GM13976 (cell line): ENCODE measurements around the gene CACNB4.

Experiments
- DNase-seq: peaks from one replicate; pipeline ENCODE4 v3.0.0; 2012; ENCODE audit warnings: low spot score
- in situ Hi-C: fragments of 300-500 bp; cut with MboI; formaldehyde crosslinking; loops from one replicate; pipeline ENCODE4 v1.12.0; 2022; ENCODE audit warnings: low sequenced_read_pairs, mixed read lengths, inconsistent platforms; ENCODE audit not compliant: unreplicated experiment
- TF ChIP-seq, protein P1 (sequence below): IDR thresholded peaks from 2 replicates; pipeline ENCODE4 v1.5.1; 2012; ENCODE audit warnings: borderline replicate concordance, mild to moderate bottlenecking; ENCODE audit not compliant: insufficient read depth; ENCODE audit errors: extremely low read depth, missing control alignments, control extremely low read depth

The CACNB4 gene

GRCh38 chr2:151976945-151977353 lies 121.9 kb downstream of the CACNB4 start:
- TF ChIP-seq, protein P1, sequence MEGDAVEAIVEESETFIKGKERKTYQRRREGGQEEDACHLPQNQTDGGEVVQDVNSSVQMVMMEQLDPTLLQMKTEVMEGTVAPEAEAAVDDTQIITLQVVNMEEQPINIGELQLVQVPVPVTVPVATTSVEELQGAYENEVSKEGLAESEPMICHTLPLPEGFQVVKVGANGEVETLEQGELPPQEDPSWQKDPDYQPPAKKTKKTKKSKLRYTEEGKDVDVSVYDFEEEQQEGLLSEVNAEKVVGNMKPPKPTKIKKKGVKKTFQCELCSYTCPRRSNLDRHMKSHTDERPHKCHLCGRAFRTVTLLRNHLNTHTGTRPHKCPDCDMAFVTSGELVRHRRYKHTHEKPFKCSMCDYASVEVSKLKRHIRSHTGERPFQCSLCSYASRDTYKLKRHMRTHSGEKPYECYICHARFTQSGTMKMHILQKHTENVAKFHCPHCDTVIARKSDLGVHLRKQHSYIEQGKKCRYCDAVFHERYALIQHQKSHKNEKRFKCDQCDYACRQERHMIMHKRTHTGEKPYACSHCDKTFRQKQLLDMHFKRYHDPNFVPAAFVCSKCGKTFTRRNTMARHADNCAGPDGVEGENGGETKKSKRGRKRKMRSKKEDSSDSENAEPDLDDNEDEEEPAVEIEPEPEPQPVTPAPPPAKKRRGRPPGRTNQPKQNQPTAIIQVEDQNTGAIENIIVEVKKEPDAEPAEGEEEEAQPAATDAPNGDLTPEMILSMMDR: no peak
- DNase-seq: peak; percentile 31
- in situ Hi-C loops: no loop called here

DNA sequence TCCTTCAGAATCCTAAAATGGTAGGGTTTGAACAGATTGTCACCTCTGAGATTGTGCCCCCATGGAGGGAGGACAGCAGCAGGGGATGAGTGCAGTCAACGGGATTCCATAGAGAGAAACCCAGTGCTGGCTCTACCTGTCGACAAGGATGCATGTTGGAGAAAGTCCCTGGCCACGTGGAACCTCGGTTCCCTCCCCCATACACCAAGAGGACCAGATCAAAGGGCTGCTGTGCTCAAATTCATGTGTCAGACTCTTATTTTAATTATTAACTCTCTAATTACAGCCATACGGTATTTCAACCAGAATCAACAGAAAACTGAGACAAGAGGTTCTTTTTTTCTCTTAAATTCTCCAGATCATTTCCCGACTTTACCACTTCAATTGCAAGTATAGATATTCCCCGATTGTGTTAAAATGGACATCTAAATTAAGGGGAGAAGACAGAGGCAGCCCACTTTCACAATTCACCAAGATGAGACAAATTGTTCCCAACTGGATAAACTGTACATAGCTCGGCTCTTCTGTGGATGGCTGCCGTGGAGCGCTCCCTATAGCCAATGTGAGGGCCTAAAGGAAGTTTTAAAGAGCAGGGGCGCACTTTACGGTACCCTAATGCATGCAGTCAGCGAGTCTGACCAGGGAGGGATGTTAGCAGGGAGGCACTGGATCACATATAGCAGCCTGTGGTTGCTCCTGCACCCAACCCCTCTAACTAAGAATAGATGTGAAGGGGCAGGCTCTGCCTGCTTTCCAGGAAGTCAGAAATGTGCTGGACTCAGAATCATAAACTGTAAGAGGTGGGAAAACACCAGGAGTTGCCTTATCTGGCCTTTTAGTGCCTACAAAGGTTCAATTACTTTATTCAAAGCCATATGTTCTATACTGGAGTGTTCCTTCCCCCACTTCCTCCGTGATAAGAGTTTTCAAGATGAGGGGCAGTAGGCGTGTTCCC lies 123.1 kb downstream of the CACNB4 start:
- no peak for DNase-seq
- TF ChIP-seq, protein P1: no peak
- in situ Hi-C loops: no loop called here

GRCh38 chr2:151974988-151975387 lies 123.9 kb downstream of the CACNB4 start:
- TF ChIP-seq, protein P1: no peak

DNA sequence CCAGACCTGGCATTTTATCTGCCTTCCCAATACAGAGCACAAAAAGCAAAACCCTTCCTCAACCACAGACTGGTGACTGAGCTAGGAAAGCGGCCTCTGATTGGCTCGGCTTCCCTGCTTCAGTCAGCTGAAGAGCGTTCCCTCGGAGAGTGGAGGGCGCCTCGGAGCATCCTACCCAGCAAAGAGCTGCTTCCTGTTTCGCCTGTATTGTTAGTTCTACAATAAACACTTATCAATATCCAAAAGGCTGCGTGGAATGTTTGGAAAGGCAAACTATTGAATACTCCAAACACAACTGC lies 125.0 kb downstream of the CACNB4 start:
- TF ChIP-seq, protein P1: no peak
- DNase-seq: no peak
- in situ Hi-C loops: no loop called here

More at GRCh38 chr2:151974988-151975387, 123.9 kb downstream of the CACNB4 start:
- DNase-seq: no peak
- in situ Hi-C loops: no loop called here

DNA sequence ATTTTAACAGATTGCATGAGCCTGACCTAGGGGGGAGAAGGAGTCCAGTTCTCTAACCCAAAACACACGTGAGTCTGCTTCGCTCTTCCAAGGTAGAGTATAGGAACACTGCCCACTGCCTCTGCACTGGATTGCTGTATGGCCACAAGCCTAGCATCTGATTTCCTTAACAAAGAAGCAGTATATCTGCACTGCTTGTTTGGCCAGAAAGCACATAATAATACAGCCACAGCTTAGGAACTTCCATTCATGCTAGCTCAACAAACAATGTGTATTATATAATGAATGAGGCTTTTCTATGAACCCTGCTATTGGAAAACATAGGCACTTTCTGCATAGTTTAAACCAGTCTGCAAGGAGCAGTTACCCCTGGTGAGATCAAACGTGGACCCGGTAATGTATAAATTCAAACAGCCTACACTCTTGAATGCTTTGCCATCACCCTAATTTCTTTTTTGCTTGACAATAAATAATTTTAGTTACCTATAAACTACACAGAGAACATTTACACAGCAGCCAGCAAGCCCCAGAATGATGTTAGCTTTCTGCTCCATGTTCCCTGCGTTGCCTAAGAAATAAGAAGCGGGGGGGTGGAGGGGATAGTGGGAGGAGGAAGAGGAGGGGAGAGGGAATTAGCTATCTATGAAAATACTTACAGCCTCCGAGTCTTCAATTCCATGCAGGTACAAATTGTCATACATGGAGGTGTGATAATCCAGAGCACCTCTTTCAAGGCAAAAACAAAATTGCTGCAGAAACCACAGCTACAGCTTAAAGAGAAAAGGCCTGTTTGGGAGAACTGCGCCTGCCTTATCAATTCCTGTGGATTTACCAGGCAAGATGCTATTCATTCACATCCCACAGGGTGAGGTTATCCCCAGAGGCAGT lies 125.6 kb downstream of the CACNB4 start:
- in situ Hi-C loops: no loop called here
- TF ChIP-seq, protein P1: no peak
- no peak for DNase-seq

DNA sequence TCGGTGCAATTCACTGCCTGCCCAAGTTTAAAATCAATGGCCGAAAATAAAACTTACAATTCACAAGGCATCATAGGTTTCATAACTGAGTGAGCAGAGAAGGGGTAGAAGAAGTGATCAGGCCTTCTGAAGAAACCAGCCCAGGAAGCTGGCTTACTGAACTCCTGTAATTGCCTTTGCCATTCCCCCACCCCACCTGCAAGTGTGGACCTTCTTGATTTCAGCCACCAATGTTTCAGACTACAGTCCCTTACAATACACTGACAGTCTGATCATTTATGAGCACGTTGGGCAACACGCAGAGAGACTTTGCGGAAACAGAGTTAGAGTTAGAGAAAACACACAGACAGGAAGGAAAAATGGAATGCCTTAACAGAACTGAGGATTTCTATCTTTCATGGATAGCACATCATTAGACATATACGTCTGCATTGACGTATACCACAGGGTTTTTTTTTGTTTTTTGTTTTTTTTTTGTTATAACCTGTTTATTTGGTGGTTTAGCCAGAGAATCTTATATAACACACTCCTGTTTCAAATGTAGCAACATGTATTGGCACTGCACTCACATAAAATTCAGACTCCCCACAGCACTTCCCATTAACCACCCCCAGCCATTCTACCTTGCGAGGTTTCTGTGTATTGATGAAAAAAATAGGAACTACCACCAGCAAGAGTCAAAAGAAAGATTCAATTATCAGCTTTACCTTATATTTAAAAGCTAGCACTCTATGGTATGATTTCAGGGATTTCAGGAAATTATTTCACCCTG lies 126.4 kb downstream of the CACNB4 start:
- TF ChIP-seq, protein P1: no peak
- no peak for DNase-seq
- in situ Hi-C loops: no loop called here
